Gastroesophageal sphincter (tissue), 4 donors: ENCODE data around the gene HAUS3. TPM values are rescaled to one million over a fixed set of nuclear protein-coding genes. Genes with fewer than 3 reads are reported as not detected.

Experiments
- ATAC-seq: fragments of 150-250 bp; one replicate; pipeline ENCODE4 v1.9.1; 2016; ENCODE audit warnings: mild to moderate bottlenecking, moderate library complexity
- H3K27ac ChIP-seq, 4 donors: fragments of 200-600 bp; sonication (generic) in 3 of 4; 1 replicate in 3 of 4; 2 replicates in 1 of 4; pipeline ENCODE4 v1.5.1; 2016 to 2019
- H3K27me3 ChIP-seq: fragments of 200-600 bp; sonication (generic); one replicate; pipeline ENCODE4 v1.5.1; 2019
- H3K36me3 ChIP-seq, 2 donors: fragments of 200-600 bp; sonication (generic); one replicate each; pipeline ENCODE4 v1.5.1; 2019; ENCODE audit warnings: control low read depth in 1 of 2
- H3K4me1 ChIP-seq, 3 donors: fragments of 200-600 bp; sonication (generic); 1 replicate in 2 of 3; 2 replicates in 1 of 3; pipeline ENCODE4 v1.5.1; 2016 to 2019; ENCODE audit warnings: control low read depth in 2 of 3
- H3K4me3 ChIP-seq, 2 donors: fragments of 200-600 bp; sonication (generic); one replicate each; pipeline ENCODE4 v1.5.1; 2019; ENCODE audit warnings: mild to moderate bottlenecking in 1 of 2, moderate library complexity in 1 of 2
- H3K9me3 ChIP-seq, 3 donors: fragments of 200-600 bp; sonication (generic); one replicate each; pipeline ENCODE4 v1.5.1; 2017 to 2019; ENCODE audit warnings: control low read depth in 2 of 3
- EP300 ChIP-seq: sonication (generic); formaldehyde crosslinking; IDR thresholded peaks from one replicate; pipeline ENCODE4 v1.6.1; 2017; ENCODE audit warnings: antibody characterized with exemption, mild to moderate bottlenecking
- POLR2A ChIP-seq, 2 donors: fragments of 450-650 bp; IDR thresholded peaks; one replicate each; pipeline ENCODE4 v1.6.1; 2017; ENCODE audit warnings: antibody characterized with exemption in 2 of 2, mild to moderate bottlenecking in 2 of 2, moderate library complexity in 1 of 2
- POLR2AphosphoS5 ChIP-seq: sonication (generic); formaldehyde crosslinking; IDR thresholded peaks from one replicate; pipeline ENCODE4 v1.6.1; 2017; ENCODE audit warnings: antibody characterized with exemption
- WGBS, 2 donors: methylation state at CpG; one replicate each; pipeline ENCODE4 v1.1.5; 2018; ENCODE audit warnings: low coverage in 1 of 2; 5-methylcytosine and 5-hydroxymethylcytosine counted together
- total RNA-seq, 4 donors: library from RNA; depleted of rRNA; stranded (reverse); fragments of >200 nt; gene quantifications; one replicate each; pipeline ENCODE4 v1.1.0, GENCODE V29; 2016
- TF ChIP-seq, protein P1 (sequence below), 4 experiments: fragments of 200-600 bp in 2 of 4; fragments of 450-650 bp in 2 of 4; sonication (generic) in 1 of 4; IDR thresholded peaks; one replicate each; pipeline ENCODE4 v1.5.1; 2017 to 2019; ENCODE audit warnings: antibody characterized with exemption in 4 of 4, mild to moderate bottlenecking in 2 of 4, moderate library complexity in 2 of 4

The HAUS3 gene
- total RNA-seq, 4 donors from 2014 or later, result 10.0 to 16.3 (median 12.7) TPM

DNA sequence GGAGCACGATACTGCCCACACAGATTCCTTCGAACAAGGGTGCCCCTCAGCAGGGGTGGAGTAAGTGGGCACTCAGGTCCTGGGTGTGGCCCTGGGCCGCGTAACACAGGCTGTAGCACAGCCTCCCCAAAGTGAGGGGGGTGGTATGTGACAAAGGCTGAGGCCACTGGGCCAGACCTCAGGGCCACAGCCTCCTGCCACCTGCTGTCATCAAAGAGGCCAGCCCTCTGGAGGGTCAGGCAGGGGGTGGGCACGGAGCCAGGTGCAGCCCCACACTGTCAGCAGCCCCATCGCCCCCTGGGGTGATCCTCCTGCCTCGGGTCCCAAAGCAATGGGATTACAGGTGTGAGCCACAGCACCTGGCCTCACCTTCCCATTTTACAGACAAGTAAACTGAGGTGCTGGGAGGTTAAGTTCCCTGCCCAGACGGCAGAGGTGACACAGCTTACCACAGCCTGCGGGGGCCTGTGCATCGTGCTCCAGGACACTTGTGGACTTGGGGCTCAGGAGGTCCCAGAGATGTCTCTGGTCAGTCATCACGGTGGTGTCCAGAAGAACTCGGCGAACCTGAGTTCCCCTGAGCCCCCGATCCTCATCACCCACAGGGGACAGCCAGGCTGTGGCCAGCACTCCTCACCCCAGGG is 47.5 kb upstream of the HAUS3 start:
- H3K4me3 ChIP-seq, result no peak overlapping the region
- TF ChIP-seq EP300 (no peak), POLR2AphosphoS5 (no peak), POLR2A (IDR thresholded peaks at IDR 0.05) (no peak)
- TF ChIP-seq, protein P1, sequence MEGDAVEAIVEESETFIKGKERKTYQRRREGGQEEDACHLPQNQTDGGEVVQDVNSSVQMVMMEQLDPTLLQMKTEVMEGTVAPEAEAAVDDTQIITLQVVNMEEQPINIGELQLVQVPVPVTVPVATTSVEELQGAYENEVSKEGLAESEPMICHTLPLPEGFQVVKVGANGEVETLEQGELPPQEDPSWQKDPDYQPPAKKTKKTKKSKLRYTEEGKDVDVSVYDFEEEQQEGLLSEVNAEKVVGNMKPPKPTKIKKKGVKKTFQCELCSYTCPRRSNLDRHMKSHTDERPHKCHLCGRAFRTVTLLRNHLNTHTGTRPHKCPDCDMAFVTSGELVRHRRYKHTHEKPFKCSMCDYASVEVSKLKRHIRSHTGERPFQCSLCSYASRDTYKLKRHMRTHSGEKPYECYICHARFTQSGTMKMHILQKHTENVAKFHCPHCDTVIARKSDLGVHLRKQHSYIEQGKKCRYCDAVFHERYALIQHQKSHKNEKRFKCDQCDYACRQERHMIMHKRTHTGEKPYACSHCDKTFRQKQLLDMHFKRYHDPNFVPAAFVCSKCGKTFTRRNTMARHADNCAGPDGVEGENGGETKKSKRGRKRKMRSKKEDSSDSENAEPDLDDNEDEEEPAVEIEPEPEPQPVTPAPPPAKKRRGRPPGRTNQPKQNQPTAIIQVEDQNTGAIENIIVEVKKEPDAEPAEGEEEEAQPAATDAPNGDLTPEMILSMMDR (IDR thresholded peaks at IDR 0.05), result no peak
- WGBS, 2 donors, result 97 to 100% methylated on average over 4 of the region's 14 CpGs
- H3K4me1 ChIP-seq, result peaks cover 0 to 10% (median 3%) of the 10 kb centered on the region in 3 donors
- no peaks in the 10 kb centered on the region for H3K36me3 ChIP-seq
- no peak for ATAC-seq
- H3K27ac ChIP-seq, result no peak overlapping the region
- no peaks in the 10 kb centered on the region for H3K27me3 ChIP-seq
- no peaks in the 10 kb centered on the region for H3K9me3 ChIP-seq

GRCh38 chr4:2288051-2288541 is 46.2 kb upstream of the HAUS3 start:
- no peak for TF ChIP-seq POLR2AphosphoS5
- TF ChIP-seq POLR2A (IDR thresholded peaks at IDR 0.05), result no peak
- TF ChIP-seq, protein P1 (IDR thresholded peaks at IDR 0.05), result no peak
- no peak for TF ChIP-seq EP300
- no peaks in the 10 kb centered on the region for H3K27me3 ChIP-seq
- no peak overlapping the region for H3K4me3 ChIP-seq
- ATAC-seq, result no peak
- peaks cover 0 to 10% (median 3%) of the 10 kb centered on the region in 3 donors for H3K4me1 ChIP-seq
- no peaks in the 10 kb centered on the region for H3K36me3 ChIP-seq
- H3K27ac ChIP-seq, result no peak overlapping the region
- H3K9me3 ChIP-seq, result no peaks in the 10 kb centered on the region
- 65% methylated on average over 2 of the region's 10 CpGs; no CpG with 5 or more reads in 1 of the 2 donors for WGBS, 2 donors

- H3K27me3 ChIP-seq, result no peaks in the 10 kb centered on the region
- ATAC-seq, result no peak
- peaks cover 0 to 7% (median 1%) of the 10 kb centered on the region in 3 donors for H3K4me1 ChIP-seq
- H3K36me3 ChIP-seq, result no peaks in the 10 kb centered on the region
- TF ChIP-seq EP300 (no peak), POLR2AphosphoS5 (no peak), POLR2A (IDR thresholded peaks at IDR 0.05) (no peak)
- TF ChIP-seq, protein P1 (IDR thresholded peaks at IDR 0.05), result no peak
- H3K4me3 ChIP-seq, result no peak overlapping the region
- H3K9me3 ChIP-seq, result no peaks in the 10 kb centered on the region
- 83% methylated on average over 2 of the region's 9 CpGs; no CpG with 5 or more reads in 1 of the 2 donors for WGBS, 2 donors
- no peak overlapping the region for H3K27ac ChIP-seq
These were observed 45.6 kb upstream of the HAUS3 start for GRCh38 chr4:2287594-2287915.

GRCh38 chr4:2286904-2287593 is 45.1 kb upstream of the HAUS3 start:
- Histone ChIP-seq H3K9me3 (no peaks in the 10 kb centered on the region), H3K27me3 (no peaks in the 10 kb centered on the region), H3K36me3 (no peaks in the 10 kb centered on the region), H3K27ac (no peak overlapping the region), H3K4me1 (peaks cover 0 to 2% (median 0%) of the 10 kb centered on the region in 3 donors), H3K4me3 (no peak overlapping the region)
- TF ChIP-seq, protein P1 (IDR thresholded peaks at IDR 0.05), result no peak
- TF ChIP-seq EP300, result no peak
- no peak for TF ChIP-seq POLR2AphosphoS5
- no peak for TF ChIP-seq POLR2A (IDR thresholded peaks at IDR 0.05)
- ATAC-seq, result no peak
- 79 to 94% methylated on average over 4 to 7 of the region's 19 CpGs for WGBS, 2 donors
